AG04450 (cell line): ENCODE data around the gene FURIN. TPM values are rescaled to one million over a fixed set of nuclear protein-coding genes. Genes with fewer than 3 reads are reported as not detected.

ENCODE experiments used
- CTCF ChIA-PET: fragments of 300-600, 350-600 bp; formaldehyde crosslinking; extraction: SDS; loops from one replicate; lab custom pipeline; 2022; ENCODE audit warnings: antibody characterized with exemption, inconsistent platforms; lab: Charles Lee
- POLR2A ChIA-PET: fragments of 350-600 bp; formaldehyde crosslinking; extraction: SDS; loops from one replicate; lab custom pipeline; 2021; ENCODE audit warnings: antibody characterized with exemption, inconsistent platforms; lab: Yijun Ruan, JAX
- DNase-seq: peaks from one replicate; pipeline ENCODE4 v3.0.0-alpha.2; 2011; ENCODE audit warnings: low read depth, low spot score
- H3K27ac ChIP-seq: one replicate; pipeline ENCODE4 v1.5.1; 2012; ENCODE audit warnings: low read depth, low read length, control low read depth
- H3K27me3 ChIP-seq: one replicate; pipeline ENCODE4 v1.6.0; 2012; ENCODE audit warnings: low read length; ENCODE audit not compliant: control insufficient read depth, insufficient read depth
- H3K4me3 ChIP-seq: 2 replicates; pipeline ENCODE4 v1.5.1; 2011; ENCODE audit warnings: mild to moderate bottlenecking, low read depth, low read length, control low read depth
- H3K9me3 ChIP-seq: 2 replicates; pipeline ENCODE4 v1.5.1; 2012; ENCODE audit warnings: low read length; ENCODE audit not compliant: control insufficient read depth, insufficient read depth
- CTCF ChIP-seq: IDR thresholded peaks from 2 replicates; pipeline ENCODE4 v1.5.1; 2011; ENCODE audit warnings: low read depth, low read length, control low read depth, inconsistent platforms
- polyA minus RNA-seq: library from RNA; depleted of rRNA, polyadenylated mRNA; stranded (reverse); fragments of >200 nt; gene quantifications from 2 replicates; pipeline ENCODE4 v1.2.3, GENCODE V29; 2011; rRNA and poly(A)+ RNA removed
- polyA plus RNA-seq: library from polyadenylated mRNA; depleted of rRNA; stranded (reverse); fragments of >200 nt; gene quantifications from 2 replicates; pipeline ENCODE4 v1.2.3, GENCODE V29; 2011; rRNA removed

FURIN gene
- 14.0 and 21.5 TPM in 2 replicates for polyA plus RNA-seq
- 22.6 and 38.5 TPM in 2 replicates for polyA minus RNA-seq

- H3K27ac ChIP-seq: peak within 1 kb of the TSS; percentile 68
- ChIA-PET POLR2A (no interaction called here), CTCF (interaction anchor here (1.3 kb wide), 2 partner anchors 18 to 220 kb away, joined by 3 to 7 read pairs; no protein-coding TSS in a partner anchor)
- H3K27me3 ChIP-seq: no peaks in the 10 kb centered on the region
- no peak for DNase-seq
- no peaks in the 10 kb centered on the region for H3K9me3 ChIP-seq
- no peak for TF ChIP-seq CTCF
- H3K4me3 ChIP-seq: no peak within 1 kb of the TSS
Measured at GRCh38 chr15:90868261-90868689, at the start of gene FURIN. Gene FURIN (plus strand): TSS chr15:90868588. CDS start chr15:90875741, 7,153 bp downstream.

GRCh38 chr15:90819390-90819789, 49.0 kb upstream of the FURIN start:
- no peak overlapping the region for H3K27ac ChIP-seq
- POLR2A ChIA-PET: no interaction called here
- no peak for DNase-seq
- no peak overlapping the region for H3K4me3 ChIP-seq
- CTCF ChIA-PET: no interaction called here
- no peak for TF ChIP-seq CTCF
- H3K9me3 ChIP-seq: no peaks in the 10 kb centered on the region; the same call in 1 of the 2 replicates
- peaks cover 4% of the 10 kb centered on the region for H3K27me3 ChIP-seq

GRCh38 chr15:90819850-90820249, 48.5 kb upstream of the FURIN start:
- CTCF ChIA-PET: no interaction called here
- no peak for TF ChIP-seq CTCF
- Histone ChIP-seq H3K27me3 (peaks cover 5% of the 10 kb centered on the region), H3K9me3 (no peaks in the 10 kb centered on the region; the same call in 1 of the 2 replicates), H3K27ac (no peak overlapping the region), H3K4me3 (no peak overlapping the region)
- POLR2A ChIA-PET: no interaction called here
- no peak for DNase-seq

- no peak for TF ChIP-seq CTCF
- CTCF ChIA-PET: no interaction called here
- no peak for DNase-seq
- no peaks in the 10 kb centered on the region; the same call in 1 of the 2 replicates for H3K9me3 ChIP-seq
- H3K27ac ChIP-seq: no peak overlapping the region
- POLR2A ChIA-PET: no interaction called here
- peaks cover 7% of the 10 kb centered on the region for H3K27me3 ChIP-seq
- no peak overlapping the region for H3K4me3 ChIP-seq
Measured at GRCh38 chr15:90820481-90820880, 47.9 kb upstream of the FURIN start.

- POLR2A ChIA-PET: no interaction called here
- H3K4me3 ChIP-seq: no peak overlapping the region
- peaks cover 9% of the 10 kb centered on the region; the same call in 1 of the 2 replicates for H3K9me3 ChIP-seq
- H3K27ac ChIP-seq: no peak overlapping the region
- H3K27me3 ChIP-seq: peaks cover 7% of the 10 kb centered on the region
- no peak for DNase-seq
- no peak for TF ChIP-seq CTCF
- CTCF ChIA-PET: interaction anchor here (1.4 kb wide), 1 partner anchor 64 kb away, joined by 3 read pairs; no protein-coding TSS in a partner anchor
Measured at GRCh38 chr15:90822204-90822955, 46.0 kb upstream of the FURIN start.
